ENCODE data around the gene OTOG.

DNA sequence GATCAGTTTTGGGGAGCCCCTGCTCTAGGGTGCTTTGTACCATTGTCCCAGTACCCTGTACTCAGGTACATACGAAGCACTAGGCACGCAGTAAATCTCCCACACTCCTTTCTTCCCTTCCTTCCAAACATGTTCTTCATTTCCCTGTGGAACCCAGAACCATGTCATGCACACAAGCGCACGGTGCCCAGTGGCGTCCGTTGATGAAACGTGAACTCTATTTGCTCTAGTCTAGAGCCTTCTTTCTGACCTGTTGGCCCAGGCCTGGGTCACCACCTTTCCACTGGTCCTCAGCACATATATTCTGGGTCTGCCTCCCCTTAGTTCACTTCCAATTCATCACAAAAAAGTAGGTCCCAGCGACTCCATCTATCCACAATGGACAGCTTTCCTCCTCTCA, 9.8 kb upstream of the OTOG start:
- TF ChIP-seq, protein P1, sequence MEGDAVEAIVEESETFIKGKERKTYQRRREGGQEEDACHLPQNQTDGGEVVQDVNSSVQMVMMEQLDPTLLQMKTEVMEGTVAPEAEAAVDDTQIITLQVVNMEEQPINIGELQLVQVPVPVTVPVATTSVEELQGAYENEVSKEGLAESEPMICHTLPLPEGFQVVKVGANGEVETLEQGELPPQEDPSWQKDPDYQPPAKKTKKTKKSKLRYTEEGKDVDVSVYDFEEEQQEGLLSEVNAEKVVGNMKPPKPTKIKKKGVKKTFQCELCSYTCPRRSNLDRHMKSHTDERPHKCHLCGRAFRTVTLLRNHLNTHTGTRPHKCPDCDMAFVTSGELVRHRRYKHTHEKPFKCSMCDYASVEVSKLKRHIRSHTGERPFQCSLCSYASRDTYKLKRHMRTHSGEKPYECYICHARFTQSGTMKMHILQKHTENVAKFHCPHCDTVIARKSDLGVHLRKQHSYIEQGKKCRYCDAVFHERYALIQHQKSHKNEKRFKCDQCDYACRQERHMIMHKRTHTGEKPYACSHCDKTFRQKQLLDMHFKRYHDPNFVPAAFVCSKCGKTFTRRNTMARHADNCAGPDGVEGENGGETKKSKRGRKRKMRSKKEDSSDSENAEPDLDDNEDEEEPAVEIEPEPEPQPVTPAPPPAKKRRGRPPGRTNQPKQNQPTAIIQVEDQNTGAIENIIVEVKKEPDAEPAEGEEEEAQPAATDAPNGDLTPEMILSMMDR (conservative IDR thresholded peaks at IDR 0.05; ENCODE audit: low read length) = no peak
- TF ChIP-seq EZH2phosphoT487 (IDR thresholded peaks at IDR 0.05; ENCODE audit: borderline replicate concordance) = no peak
